CD4-positive, alpha-beta T cell treated with Interleukin-12 subunit alpha and Interleukin-12 subunit beta, for 1 hour (primary cell): ENCODE results near the gene OR2F2.

ENCODE experiments used
- DNase-seq: peaks from one replicate; pipeline ENCODE4 v3.0.0-alpha.2; 2020

The OR2F2 gene

DNA sequence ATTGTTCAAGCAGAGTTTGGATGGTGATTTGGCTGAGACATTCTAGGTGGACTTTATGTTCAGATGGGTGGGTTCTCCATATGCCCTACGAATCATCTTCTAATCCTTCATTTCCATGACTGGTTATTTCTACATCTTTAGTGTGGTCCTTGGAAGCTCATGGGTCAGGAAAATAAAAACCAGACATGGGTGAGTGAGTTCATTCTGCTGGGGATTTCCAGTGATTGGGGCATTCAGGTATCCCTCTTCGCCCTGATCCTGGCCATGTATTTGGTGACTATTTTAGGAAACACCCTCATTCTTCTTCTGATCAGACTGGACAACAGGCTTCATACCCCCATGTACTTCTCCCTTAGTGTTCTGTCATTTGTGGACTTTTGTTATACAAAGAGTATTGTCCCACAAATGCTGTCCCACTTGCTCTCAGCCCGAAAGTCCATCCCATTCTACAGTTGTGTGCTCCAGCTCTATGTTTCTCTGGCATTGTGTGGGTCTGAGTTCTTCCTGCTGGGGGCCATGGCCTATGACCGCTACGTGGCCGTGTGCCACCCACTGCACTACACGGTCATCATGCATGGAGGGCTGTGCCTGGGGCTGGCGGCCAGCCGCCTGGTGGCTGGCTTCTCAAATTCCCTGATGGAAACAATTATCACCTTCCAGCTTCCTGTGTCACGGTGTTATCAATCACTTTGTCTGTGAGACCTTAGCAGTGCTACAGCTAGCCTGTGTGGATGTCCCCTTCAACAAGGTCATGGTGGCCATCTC is 45.9 kb downstream of the OR2F2 start:
- DNase-seq = no peak

- no peak for DNase-seq
These were observed 48.9 kb downstream of the OR2F2 start for GRCh38 chr7:143983960-143984359.
